Measurements from ENCODE around the gene RUNX1. TPM values are rescaled to one million over a fixed set of nuclear protein-coding genes. Genes with fewer than 3 reads are reported as not detected.

Gene RUNX1
- total RNA-seq, 2 donors from 2014 or later, result 4.9 to 12.5 TPM

- peak in 1 of 3 donors; percentile 26 for TF ChIP-seq POLR2A (IDR thresholded peaks at IDR 0.05)
- TF ChIP-seq CTCF (IDR thresholded peaks at IDR 0.05), result peak; percentile 43 to 78 (median 65)
- 16 to 28% methylated on average over 6 to 12 of the region's 12 CpGs for WGBS, 2 donors
- intact Hi-C loops (cut with DNase I), result no loop called here
- no peaks in the 10 kb centered on the region for H3K36me3 ChIP-seq (replicated peaks in 1 of 2; ENCODE audit: insufficient read depth in 1 of 2, low read depth in 2 of 2)
- peaks cover 12% of the 10 kb centered on the region for H3K4me1 ChIP-seq
- no peaks in the 10 kb centered on the region for H3K9me3 ChIP-seq
- no peaks in the 10 kb centered on the region for H3K27me3 ChIP-seq
- ATAC-seq (peak; percentile 86), DNase-seq (peak; percentile 80 to 92 (median 87))
- no peak overlapping the region for H3K4me3 ChIP-seq
- H3K27ac ChIP-seq, result peak overlapping the region in 3 of 4 donors; percentile 17 to 59 (median 41)
Measured at GRCh38 chr21:35051287-35051818, 2.3 kb upstream of the RUNX1 start.

- H3K4me3 ChIP-seq, result no peak overlapping the region
- no peaks in the 10 kb centered on the region for H3K27me3 ChIP-seq
- WGBS, 2 donors, result 67 to 74% methylated on average over 15 of the region's 15 CpGs
- no peak for DNase-seq
- H3K36me3 ChIP-seq (replicated peaks in 1 of 2; ENCODE audit: insufficient read depth in 1 of 2, low read depth in 2 of 2), result no peaks in the 10 kb centered on the region
- H3K4me1 ChIP-seq, result peaks cover 12% of the 10 kb centered on the region
- peak overlapping the region in 1 of 4 donors; percentile 59 for H3K27ac ChIP-seq
- no peaks in the 10 kb centered on the region for H3K9me3 ChIP-seq
- TF ChIP-seq CTCF (IDR thresholded peaks at IDR 0.05) (no peak), POLR2A (IDR thresholded peaks at IDR 0.05) (no peak)
- no peak for ATAC-seq
- intact Hi-C loops (cut with DNase I), result no loop called here
Measured at GRCh38 chr21:35050348-35051286, 1.5 kb upstream of the RUNX1 start.

- intact Hi-C loops (cut with DNase I), result no loop called here
- peak in 2 of 4 donors; percentile 14 to 16 for DNase-seq
Measured at GRCh38 chr21:35048183-35048601, 910 bp downstream of the RUNX1 start.

GRCh38 chr21:35046880-35047229, 2.2 kb downstream of the RUNX1 start:
- intact Hi-C loops (cut with DNase I), result no loop called here
- WGBS, 2 donors, result 41 to 43% methylated on average over 8 of the region's 8 CpGs
- Histone ChIP-seq H3K9me3 (no peaks in the 10 kb centered on the region), H3K27ac (peak overlapping the region in 2 of 4 donors; percentile 37 to 63), H3K4me1 (peaks cover 12% of the 10 kb centered on the region), H3K4me3 (no peak overlapping the region), H3K27me3 (no peaks in the 10 kb centered on the region), H3K36me3 (replicated peaks in 1 of 2; ENCODE audit: insufficient read depth in 1 of 2, low read depth in 2 of 2) (no peaks in the 10 kb centered on the region)
- DNase-seq (peak in 1 of 4 donors; percentile 14), ATAC-seq (no peak)
- no peak for TF ChIP-seq CTCF (IDR thresholded peaks at IDR 0.05)

More at GRCh38 chr21:35048183-35048601, 910 bp downstream of the RUNX1 start:
- Histone ChIP-seq H3K27me3 (no peaks in the 10 kb centered on the region), H3K27ac (peak overlapping the region in 1 of 4 donors; percentile 63), H3K9me3 (no peaks in the 10 kb centered on the region), H3K36me3 (replicated peaks in 1 of 2; ENCODE audit: insufficient read depth in 1 of 2, low read depth in 2 of 2) (no peaks in the 10 kb centered on the region), H3K4me3 (no peak overlapping the region), H3K4me1 (peaks cover 12% of the 10 kb centered on the region)
- ATAC-seq, result no peak
- 42 to 46% methylated on average over 6 of the region's 6 CpGs for WGBS, 2 donors
- TF ChIP-seq CTCF (IDR thresholded peaks at IDR 0.05), result no peak
- TF ChIP-seq POLR2A (IDR thresholded peaks at IDR 0.05), result no peak
